HG02852 (cell line): ENCODE data around the gene STAT5B.
"Not testable (repeated sequence)": the region's sequence is repeated elsewhere in the genome, so short reads cannot be mapped to it uniquely, and the experiment has no call there.

ENCODE experiments used
- ATAC-seq: cut with Tn5 transposase; IDR thresholded peaks from one replicate; pipeline ENCODE4 v1.9.1; 2021; ENCODE audit warnings: mild to moderate bottlenecking, moderate library complexity; ENCODE audit not compliant: unreplicated experiment

Gene STAT5B

DNA sequence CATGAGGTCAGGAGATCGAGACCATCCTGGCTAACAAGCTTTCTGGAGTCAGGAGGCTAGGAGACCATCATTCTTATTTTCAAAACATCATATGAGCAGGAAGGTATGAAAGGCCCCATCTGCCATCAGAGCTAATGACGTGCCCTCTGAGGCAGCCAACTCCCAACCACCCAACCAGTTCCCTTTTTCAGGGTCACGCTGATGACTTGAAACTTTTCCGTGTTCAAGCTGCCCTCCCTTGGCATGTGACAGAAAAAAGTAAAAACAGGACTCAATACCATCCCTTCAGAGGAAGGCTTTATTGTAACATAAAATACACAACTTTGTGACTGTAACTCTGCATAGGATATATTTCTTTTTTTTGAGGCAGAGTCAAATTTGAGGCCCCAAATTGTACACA lies 77.3 kb downstream of the STAT5B start:
- no peak for ATAC-seq

DNA sequence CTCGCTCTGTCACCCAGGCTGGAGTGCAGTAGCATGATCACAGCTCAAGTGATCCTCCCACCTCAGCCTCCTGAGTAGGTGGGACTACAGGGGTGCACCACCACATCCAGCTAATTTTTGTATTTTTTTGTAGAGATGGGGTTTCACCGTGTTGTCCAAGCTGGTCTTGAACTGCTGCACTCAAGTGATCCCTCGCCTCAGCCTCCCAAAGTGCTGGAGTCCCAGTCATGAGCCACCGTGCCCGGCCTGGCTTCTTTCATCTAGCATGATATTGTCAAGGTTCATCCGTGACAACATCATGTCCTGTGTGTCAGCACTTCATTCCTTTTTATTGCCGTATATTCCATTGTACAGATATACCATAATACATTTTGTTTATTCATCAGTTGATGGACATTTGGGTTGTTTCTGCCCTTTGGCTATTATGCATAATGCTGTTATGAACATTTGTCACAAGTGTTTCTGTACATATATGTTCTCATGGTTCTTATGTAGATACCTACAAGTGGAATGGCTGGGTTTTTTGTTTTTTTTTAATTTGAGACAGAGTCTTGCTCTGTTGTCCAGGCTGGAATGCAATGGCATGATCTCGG lies 78.5 kb downstream of the STAT5B start:
- ATAC-seq, result no peak

DNA sequence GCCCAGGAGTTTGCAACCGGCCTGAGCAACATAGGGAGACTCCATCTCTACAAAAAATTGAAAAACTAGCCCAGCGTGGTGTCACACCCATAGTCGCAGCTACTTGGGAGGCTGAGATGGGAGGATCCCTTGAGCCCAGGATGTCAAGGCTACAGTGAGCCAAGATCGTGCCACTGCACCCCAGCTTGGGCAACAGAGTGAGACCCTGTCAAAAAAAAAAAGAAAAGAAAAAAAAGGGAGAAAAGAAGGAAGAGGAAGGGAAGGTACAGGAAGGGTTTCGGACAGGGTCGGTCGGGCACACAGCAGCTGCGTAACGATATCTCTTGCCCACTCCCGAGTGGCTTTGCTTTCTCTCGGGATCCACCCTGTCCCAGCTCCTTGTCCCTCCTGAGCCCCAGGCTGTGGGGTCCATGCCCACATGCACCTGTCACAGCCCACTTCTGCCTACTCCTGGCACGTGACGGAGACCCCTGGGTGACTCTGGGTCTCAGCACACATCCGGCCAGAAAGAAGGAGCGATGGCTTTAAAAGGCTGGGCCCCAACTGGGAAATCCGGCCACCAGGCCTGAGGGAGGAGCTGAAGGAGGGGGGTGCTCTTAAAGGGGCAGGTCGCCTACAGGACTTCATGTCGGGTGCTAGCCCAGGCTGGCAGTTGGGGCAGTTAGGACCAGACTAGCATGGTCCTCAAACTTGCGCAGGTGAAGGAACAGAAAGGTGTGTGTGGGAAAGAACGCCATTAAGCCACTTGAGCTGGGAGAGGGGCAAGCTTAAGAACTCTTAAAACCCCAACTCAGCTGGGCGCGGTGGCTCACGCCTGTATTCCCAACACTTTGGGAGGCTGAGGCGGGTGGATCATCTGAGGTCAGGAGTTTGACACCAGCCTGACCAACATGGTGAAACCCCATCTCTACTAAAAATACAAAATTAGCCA lies 82.0 kb downstream of the STAT5B start, which contains the start of gene GHDC:
TSS of gene GHDC (minus strand) at position 526 of the 931 bp plus-strand sequence. CDS start 913 bp downstream, outside the sequence.
- ATAC-seq, result peak; percentile 87

DNA sequence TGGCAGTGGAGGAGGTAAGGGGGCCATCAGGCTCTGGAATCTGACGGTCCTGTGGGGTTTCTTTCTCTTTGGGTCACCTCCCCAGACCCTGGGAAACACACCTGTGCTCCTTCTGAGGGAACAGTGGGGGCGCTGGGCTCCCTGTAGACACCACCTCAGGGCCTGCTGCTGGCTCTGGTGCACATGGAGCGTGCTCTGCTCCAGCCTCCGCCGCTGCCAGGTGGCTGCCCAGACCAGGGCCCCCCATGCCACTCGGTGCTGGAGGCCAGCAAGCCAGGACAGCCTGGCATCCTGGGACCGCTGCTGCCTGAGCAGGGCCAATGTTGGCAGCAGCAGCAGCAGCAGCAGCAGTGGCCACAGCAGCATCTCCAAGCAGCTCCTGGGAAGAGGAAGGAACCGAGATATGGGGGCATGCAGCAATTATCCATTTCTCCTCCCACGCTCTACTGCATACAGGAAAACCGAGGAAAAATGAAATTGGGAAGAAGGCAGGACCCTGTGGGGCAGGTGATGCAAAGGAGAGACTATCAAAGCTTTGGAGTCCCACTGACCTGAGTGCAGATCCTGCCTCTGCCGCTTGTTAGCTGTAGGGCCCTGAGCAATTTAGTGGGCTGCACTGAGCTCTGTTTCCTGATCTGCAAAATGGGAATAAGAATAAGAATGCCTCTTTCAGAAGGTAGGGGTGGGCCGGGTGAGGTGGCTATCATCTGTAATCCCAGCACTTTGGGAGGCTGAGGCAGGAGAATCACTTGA lies 82.8 kb downstream of the STAT5B start:
- no peak for ATAC-seq

DNA sequence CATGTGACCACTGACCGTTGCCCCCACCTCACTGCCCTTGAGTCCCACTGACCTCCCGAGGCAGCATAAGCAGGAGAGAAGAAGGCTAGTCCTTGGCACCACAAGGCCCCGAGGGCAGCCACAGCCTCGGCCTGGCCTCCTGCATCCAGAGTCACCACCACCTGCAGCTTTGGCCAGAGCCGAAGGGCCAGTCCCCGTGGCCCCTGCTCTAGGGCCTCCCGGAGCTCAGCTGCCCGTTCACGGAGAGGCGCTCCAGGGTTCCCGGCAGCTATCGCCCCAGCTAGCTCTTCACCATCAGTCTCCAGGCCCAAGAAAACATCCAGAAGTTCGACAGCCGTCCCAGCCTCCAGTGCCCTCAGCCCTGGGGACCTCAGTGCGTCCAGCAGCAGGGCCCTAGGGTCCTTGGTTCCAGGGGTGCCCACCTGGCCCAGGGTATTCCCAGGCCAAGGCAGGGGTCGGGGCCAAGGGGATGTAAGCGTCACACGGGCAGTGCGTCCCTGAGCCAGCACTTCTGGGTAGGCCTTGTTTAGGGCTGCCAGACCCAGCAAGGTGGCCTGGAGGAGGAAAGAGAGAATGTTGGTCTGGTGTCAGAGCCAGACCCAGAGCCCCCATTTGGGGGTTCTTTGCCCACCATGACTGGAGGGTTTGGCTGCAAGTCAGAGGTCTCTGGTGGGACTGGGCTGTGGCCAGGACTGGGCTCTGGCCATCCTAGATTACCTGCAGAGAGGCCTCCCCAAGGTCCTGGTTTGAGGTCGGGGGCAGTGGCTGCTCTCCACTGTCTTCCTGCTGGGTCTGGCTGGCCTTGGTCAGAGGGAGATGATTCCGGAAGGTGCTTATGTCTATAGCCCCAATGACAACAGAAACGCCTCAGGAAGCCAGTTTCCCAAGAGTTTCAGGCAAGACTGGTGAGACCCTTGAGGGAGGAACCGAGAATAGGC lies 83.7 kb downstream of the STAT5B start:
- no peak for ATAC-seq

DNA sequence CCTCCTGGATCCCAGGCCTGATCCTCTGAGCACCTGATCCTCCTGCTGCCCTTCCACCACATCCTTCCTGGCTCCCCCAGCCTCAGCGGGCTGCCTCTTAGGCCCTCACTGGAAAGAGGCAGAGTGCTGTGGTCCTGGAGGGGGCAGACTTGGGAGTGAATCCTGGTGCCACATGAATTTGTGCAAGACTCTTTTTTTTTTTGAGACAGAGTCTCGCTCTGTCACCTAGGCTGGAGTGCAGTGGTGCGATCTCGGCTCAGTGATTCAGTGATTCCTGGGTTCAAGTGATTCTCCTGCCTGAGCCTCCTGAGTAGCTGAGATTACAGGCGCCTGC lies 84.9 kb downstream of the STAT5B start:
- no peak for ATAC-seq

DNA sequence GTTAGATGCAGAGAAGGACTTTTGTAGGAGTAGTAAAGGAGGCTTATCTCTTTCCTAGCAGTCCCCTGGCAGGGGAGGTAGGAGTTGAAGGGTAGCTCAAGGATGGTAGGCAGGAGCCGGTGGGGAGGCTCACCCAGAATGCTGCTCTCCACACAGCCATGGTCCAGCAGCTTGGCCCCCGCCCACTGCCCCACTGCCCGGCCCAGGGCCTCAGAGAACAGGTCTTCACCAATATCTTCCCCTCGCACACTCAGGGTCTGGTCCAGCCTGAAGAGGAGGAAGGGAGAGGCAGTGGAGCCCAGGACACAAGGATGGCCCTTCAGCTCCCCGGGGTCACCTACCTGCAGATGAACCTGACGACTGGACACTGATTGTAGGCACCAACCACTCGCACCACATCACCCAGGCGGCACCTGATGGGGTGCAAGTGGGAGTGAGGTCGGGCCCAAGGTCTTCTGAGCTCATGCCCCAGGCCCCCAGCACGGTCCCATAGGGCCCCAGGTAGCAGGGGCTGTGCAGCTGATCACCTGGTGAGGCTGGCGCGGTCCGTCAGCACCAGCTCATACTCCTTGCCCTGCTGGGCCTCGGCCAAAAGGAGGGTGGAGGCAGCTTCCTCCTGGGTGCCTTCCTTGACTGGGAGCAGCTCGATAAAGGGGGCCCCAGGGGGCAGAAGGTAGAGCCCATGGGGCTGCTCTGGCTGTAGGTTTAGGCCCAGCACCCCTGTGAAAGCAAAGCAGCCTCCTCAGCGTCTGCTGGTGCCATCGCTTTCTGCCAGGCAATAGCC lies 85.5 kb downstream of the STAT5B start:
- no peak for ATAC-seq

DNA sequence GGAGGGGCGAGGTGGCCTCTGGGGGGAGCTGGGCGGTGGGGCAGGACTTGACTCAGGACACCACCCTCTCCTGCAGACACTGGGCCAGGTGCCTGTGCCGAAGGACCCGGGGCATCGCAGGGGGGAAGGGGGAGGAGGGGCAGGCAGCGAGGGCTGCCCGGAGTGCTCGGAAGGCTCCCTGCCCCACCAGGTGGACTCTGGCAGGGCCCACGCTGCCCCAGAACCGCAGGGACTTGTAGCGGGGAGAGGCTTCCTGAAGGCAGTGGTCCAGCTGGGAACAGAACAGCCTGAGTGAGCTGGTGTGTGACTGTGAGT lies 86.6 kb downstream of the STAT5B start:
- ATAC-seq, result no peak

DNA sequence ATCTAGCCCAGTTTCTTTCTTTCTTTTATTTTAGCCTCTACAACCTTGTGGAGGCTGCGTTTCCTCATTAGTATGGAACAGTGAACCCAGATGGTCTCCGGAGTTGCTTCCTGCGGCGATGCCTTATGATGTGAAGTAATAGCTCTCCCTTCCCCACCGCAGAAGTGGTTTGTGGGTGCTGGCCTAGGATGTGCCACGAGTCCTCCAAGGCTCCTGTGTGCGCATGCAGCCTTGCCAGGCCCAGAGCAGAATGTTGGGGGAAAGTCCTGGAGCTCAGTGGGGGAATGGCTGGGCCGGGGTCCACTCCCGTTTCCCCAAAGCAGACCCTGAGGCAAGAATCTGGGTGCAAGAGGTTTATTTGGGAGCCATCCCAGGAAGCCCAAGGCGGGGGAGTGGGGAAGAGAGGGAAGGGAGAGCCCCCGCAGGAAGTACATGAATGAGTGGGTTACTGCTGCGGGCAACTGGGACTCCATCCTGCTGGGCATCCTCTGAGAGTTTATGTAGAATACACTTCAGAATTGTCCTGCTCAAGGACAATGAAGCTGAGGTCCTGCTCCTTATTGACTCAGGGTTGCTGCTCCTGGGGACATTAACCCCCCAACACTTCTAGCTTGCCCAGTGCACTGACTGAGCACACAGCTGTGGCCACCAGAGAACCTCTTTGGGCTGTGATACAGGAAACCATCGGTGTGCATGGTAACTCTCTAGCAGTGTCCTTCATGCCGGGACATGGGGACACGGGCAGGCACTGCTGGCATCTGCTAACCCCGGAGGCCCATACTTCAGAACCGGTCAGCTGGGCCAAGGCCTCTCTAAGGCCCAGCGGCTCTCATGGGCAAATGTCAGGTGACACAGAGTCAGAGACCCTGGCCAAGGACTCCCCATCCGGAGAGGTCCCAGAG lies 87.2 kb downstream of the STAT5B start:
- ATAC-seq, result no peak

DNA sequence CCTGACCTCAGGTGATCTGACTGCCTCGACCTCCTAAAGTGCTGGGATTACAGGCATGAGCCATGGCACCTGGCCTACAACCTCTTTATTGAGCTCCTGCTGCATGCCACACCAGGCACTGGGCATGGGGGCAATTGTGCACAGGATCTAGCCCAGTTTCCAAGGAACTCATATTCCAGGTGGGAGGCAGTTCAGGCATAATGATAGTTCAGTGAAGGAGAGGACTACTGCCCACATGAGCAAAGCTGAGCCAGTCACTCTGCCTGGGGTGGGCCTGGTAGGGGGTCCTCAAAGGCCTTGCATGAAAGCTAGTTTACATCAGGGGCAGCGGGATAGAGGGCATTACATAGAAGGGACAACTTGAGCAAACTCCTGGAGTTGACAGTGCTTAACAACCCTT lies 88.4 kb downstream of the STAT5B start:
- no peak for ATAC-seq

DNA sequence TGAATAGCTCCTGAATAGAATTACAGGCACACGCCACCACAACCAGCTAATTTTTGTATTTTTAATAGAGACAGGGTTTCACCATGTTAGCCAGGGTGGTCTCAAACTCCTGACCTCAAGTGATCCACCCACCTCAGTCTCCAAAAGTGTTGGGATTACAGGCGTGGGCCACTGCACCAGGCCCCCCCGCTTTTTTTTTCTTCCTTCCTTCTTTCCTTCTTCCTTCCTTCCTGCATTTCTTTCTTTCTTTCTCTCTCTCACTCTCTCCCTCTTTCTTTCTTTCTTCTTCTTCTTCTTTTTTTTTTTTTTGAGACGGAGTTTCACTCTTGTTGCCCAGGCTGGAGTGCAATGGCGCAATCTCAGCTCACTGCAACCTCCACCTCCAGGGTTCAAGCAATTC lies 90.0 kb downstream of the STAT5B start:
- not testable (repeated sequence) for ATAC-seq

DNA sequence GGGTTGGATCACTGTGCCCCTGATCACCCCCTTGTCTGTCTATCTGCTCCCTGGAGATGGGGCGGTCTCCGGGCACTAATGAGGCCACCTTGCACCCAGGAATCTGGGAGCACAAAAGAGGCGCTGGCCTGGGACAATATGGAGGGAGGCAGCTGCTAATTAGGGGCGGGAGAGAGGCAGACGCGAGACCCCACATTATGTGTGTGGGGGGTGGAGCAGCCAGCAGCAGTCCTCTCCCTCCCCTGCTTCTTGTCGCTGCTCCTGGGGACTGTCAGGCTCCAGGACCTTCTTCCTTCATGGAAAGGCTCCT lies 90.6 kb downstream of the STAT5B start:
- ATAC-seq, result no peak

DNA sequence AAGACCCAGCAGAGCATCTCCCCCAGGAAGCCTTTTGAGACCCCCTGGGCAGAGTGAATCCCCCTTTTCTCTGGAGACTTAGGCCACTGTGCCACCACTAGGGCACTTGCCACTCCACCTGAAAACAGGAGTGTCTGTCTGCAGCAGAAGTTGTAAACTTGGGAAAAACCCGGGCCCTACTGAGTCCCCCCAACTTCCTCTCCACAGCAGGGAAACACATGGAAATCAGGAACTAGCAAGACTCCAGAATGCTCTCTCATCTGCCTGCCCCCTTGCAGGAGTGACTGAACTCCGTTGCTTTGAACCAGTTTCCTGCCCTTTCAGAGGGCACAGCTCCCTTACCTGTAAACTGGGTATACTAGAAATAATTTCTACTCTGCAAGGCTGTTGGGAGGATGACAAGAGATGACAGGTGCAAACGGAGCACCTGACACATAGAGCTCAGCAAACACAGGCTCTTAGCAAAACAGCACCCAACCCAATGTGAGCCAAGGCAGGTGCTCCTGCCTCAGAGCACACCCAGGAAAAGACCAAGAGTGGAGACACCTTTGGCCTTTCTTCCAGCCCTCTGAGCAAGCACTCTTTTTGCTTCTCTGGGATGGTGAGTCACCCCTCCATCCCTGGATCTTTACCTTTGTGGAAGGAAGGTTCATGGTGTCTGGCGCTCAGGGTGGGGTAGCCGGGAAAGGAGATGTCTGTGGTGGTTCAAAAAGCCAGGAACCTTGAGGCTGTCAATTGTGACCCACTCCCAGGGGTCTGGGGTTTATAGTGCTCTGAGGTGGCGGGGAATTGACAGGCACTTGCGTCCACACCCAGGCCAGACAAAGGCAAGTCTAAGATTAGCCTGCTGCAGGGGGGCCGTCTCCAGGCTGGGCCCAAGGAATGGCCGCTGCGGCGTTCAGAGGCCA lies 91.2 kb downstream of the STAT5B start, which contains the start of gene HCRT:
TSS of gene HCRT (minus strand) at position 740 of the 908 bp plus-strand sequence. CDS start at position 653, 87 bp downstream.
- ATAC-seq, result no peak

DNA sequence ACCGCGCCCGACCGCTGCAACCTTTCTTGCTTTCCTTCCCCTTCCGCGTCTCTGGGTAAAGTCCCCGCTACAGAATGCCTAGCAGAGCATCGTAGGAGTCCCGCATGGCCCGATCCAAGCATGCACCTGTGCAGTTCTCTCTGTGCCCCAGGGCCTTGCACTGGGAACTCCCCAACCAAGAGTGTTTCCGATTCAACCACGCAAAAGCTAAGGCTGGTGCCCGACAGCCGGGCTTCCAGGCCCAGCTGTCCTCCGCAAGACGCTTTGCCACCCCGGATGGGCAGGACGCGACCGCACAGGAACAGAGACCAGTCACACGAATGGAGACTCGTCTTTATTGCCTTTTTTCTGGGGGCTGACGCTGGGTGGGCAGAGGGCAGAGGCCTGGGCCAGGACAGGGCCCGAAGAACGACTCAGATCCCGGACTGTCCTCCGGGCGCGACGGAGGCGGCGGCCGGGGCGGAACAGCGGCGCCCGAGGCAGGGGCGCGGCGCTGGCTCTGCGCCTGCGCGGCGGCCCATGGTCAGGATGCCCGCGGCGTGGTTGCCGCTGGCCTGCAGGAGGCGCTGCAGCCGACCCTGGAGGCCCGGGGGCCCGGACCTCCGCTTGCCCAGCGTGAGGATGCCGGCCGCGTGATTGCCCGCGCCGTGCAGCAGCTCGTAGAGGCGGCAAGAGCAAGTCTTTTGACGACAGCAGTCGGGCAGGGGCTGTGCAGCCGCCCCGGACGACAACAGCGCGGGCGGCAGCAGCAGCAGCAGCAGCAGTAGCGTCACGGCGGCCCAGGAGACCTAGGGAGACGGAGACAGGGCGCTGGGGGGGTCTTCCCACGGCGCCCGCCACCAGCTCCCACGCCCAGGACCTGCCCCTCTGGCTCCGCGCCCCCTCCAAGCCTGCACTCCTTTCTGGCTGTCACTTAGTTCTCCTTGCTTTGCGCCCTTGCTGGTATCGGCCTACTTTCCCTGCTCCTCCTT lies 92.2 kb downstream of the STAT5B start:
- peak; percentile 61 for ATAC-seq

DNA sequence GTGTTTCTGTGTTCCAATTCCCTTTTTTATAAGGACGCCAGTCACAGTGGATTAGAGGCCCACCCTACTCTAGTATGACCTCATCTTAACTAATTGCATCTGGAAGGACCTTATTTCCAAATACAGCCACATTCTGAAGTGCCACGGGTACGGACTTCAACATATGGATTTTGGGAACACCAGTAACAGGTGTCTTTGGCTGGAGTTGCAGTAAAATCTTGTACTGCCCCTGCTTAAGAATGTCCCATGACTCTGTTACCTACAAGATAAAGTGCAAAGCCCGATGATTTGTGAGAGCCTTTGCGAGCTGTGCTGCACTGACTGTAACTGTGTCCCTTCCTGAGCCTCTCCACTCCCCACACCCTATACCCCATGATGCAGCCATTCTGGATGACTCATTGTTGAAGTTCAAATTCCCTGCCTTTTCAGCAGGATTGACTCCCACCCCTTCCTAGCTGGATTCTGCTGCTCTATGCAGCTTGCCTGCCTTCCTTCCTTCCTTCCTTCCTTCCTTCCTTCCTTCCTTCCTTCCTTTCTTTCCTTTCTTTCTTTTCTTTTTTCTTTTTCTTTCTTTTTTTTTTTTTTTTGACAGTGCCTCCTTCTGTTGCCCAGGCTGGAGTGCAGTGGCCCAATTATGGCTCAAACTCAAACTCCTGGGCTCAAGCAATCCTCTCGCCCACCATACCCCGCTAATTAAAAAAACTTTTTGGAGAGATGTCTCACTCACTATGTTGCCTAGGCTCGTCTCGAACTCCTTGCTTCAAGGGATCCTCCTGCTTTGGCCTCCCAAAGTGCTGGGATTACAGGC lies 93.1 kb downstream of the STAT5B start:
- ATAC-seq, result no peak

DNA sequence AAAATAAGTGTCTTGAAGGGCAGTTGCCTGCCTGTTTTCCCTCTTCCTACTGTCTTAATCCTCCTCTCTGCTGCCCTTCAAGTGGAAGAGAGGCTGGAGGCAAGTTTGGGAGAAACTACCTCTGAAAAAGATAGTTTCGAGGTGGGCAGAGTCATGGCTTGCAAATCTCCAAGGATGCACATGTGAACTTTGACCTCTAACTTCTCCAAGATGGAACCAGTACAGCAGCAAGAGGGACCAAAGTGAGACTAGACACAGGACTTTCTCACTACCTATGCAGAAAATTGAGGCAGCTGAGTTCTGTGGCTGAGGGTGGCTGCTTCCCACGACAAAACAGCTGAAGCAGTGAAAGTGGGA lies 94.4 kb downstream of the STAT5B start:
- no peak for ATAC-seq
